AG09319 (cell line): Measurements from ENCODE around the gene RIGI.
A peak's percentile ranks its signal among the peaks of the same experiment; 100 is the strongest.
"Not testable (repeated sequence)": the region's sequence is repeated elsewhere in the genome, so short reads cannot be mapped to it uniquely, and the experiment has no call there.

Source experiments
- DNase-seq: peaks from one replicate; pipeline ENCODE4 v3.0.0-alpha.2; 2010; ENCODE audit warnings: low read depth; ENCODE audit errors: extremely low read depth
- TF ChIP-seq, protein P1 (sequence below): IDR thresholded peaks from 2 replicates; pipeline ENCODE4 v1.5.1; 2011; ENCODE audit warnings: low read depth, mild to moderate bottlenecking, inconsistent platforms, low read length, moderate library complexity

The RIGI gene

DNA sequence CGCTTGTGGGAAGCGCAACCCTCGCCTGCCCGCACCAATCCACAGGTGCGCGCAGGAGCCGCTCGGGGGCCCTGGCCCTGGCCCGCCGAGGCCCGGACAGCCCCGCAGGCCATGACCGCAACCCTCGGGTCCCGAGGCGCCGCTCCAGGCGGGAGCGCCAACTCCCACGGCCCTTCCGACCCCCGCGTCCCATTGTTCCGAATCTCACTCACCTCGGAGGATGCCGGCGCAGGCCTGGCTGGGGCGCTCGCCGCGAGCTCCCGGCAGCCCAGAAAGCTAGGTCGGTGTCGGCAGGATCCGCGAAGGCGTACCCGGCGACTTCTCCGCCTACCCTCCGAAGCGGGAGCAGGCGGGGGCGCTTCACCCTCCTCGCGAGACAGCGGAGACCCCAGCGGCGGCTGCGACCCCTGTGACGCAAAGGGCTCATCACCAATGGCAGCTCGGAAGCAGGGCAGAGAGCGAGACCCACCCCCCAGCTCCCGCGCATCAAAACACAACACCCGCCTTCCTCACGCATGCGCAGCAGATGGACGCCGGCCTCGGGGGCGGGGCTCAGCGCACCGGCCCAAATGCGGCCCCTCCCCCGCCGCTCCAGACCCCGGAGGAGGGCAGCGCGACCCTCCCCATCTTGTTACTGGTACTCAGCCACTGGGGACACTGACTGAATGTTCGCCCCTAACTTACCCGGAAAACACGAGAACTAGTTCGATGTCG is 24.7 kb upstream of the RIGI start:
- TF ChIP-seq, protein P1, sequence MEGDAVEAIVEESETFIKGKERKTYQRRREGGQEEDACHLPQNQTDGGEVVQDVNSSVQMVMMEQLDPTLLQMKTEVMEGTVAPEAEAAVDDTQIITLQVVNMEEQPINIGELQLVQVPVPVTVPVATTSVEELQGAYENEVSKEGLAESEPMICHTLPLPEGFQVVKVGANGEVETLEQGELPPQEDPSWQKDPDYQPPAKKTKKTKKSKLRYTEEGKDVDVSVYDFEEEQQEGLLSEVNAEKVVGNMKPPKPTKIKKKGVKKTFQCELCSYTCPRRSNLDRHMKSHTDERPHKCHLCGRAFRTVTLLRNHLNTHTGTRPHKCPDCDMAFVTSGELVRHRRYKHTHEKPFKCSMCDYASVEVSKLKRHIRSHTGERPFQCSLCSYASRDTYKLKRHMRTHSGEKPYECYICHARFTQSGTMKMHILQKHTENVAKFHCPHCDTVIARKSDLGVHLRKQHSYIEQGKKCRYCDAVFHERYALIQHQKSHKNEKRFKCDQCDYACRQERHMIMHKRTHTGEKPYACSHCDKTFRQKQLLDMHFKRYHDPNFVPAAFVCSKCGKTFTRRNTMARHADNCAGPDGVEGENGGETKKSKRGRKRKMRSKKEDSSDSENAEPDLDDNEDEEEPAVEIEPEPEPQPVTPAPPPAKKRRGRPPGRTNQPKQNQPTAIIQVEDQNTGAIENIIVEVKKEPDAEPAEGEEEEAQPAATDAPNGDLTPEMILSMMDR = no peak
- peak; percentile 84 for DNase-seq

DNA sequence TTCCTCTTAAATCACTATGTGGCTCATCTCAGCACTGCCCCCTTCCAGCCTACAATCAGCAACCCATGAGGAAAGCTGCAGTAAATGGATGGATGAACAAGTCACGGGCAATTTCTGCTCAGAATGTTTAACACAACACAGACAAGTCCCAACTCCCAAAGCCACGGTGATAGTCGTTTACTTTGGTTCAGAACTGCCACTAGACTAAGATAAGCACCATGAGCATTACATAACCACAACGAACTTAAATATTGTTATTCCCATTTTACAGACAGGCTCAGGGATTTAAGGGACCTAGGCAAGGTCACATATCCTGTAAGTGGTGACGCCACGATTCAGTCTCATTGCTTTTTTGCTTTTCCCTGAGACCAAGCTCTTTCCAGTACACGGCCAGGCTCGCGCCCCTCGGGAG is 24.2 kb upstream of the RIGI start:
- TF ChIP-seq, protein P1 = peak; percentile 24
- DNase-seq = no peak

DNA sequence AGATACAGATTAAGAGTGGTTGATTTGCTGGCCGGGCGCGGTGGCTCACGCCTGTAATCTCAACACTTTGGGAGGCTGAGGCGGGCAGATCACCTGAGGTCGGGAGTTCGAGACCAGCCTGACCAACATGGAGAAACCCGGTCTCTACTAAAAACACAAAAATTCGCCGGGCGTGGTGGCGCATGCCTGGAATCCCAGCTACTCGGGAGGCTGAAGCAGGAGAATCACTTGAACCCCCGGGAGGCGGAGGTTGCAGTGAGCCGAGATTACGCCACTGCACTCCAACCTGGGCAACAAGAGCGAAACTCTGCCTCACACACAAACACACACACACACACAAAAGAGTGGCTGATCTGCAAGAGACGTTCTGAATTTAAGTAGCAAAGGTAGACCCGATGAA is 22.2 kb upstream of the RIGI start:
- not testable (repeated sequence) for DNase-seq

DNA sequence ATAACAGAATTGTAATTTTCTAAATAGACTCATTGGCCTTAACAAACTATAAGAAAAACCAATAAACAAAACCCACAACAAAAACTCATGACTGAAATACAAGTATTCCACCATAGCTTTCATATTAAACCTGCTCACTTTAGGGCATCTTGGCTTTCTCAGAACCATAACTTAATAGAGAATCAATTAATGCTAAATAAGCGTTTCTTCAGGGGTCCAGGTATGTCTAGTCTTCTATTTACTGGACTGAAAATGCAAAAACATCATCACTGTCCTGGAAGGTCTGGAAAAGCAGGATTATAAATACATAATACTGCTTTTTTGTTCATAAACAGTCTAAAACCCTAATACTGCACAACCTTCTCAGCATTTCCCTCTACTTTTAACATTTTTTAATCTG is 19.9 kb upstream of the RIGI start:
- TF ChIP-seq, protein P1 = no peak
- DNase-seq = no peak

DNA sequence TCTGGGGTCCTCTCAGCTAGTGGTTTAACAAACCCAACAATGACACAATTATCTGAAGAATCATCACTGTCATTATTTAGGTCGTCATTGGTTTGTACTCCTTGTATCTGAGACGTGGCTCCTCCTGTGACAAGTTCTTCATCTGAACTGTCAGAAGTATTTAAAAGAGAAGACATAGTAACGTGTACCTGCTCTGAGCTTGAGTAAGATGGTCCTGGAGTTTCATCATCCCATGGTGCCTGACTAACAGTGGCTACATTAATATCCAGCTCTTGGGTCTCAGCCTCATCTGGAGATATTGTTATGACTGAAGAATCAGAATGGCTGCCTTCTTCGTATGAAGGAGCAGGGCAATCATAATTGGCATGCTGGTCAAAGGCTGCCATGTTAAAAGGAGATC is 17.1 kb upstream of the RIGI start:
- TF ChIP-seq, protein P1 = no peak
- DNase-seq = no peak

DNA sequence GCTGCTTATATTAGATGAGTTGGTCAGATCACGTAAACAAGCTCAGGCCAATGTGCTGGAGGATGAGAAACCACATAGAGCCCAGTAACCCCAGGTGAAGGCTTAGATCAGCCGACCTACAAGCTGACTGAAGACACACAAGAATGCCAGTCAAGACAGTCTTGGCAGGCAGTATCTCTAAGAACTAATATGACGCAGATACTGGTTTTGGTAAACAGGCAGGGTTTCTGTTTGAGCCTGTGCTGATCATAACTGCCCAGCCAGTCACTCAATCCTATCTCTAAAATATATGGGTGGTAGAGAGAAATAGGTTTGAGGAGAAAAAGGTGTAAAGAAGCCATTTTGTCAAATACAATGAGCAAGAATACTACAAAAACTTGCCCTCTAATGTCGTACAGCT is 7.8 kb upstream of the RIGI start:
- no peak for DNase-seq
- TF ChIP-seq, protein P1 = no peak

DNA sequence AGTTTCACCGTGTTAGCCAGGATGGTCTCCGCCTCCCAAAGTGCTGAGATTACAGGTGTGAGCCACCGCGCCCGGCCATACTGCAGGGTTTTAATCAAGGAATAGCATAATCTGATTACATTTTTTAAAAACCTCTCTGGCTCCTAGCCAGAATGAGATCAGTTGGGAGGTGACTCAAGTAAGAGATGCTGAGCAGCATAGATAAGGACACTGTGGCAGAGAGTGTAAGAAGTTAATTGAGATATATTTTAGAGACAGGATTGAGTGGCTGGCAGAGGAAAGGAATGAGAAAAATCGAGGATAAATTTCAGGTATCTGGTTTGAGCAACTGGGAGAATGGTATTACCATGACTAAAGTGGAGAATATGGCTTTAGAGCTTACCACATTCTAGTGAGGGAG is 7.3 kb upstream of the RIGI start:
- TF ChIP-seq, protein P1 = no peak
- DNase-seq = no peak

DNA sequence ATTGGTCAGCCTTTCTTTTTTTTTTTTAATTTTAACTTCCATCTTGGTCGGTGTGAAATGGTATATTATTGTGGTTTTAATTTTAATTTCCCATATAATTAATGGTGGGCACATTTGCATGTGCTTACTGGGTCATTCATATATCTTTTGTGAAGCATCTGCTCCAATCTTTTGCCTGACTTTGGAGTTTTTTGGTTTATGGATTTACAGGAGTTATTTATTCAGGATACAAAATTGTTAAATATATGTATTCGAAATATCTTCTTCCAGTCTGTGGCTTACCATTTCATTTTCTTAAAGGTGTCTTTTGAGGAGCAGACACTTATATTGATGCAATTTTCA is 682 bp upstream of the RIGI start:
- TF ChIP-seq, protein P1 = no peak
- DNase-seq = no peak
